H1 (cell line): ENCODE results near the gene APLP1. TPM values are rescaled to one million over a fixed set of nuclear protein-coding genes. Genes with fewer than 3 reads are reported as not detected.

Source experiments
- CTCF ChIA-PET: fragments of 300-600 bp; sonication (Branson Sonifier 250); formaldehyde crosslinking; loops from one replicate; lab custom pipeline; 2021; ENCODE audit not compliant: partially characterized antibody; lab: Charles Lee
- POLR2A ChIA-PET: fragments of 300-600 bp; sonication (Branson Sonifier 250); formaldehyde crosslinking; loops from one replicate; lab custom pipeline; 2021; ENCODE audit warnings: inconsistent platforms; ENCODE audit not compliant: partially characterized antibody; lab: Charles Lee
- DNase-seq, 2 experiments: peaks; one replicate each; pipeline versions ENCODE4 v3.0.0 to v3.0.0-alpha.2; 2010 to 2022; ENCODE audit warnings: low spot score in 2 of 2, low read depth in 1 of 2, mixed read lengths in 1 of 2
- FAIRE-seq: peaks from 2 replicates; lab custom pipeline; 2011; peaks lifted over from hg19 to GRCh38; lab: Jason Lieb, UNC
- H2AFZ ChIP-seq: 2 replicates; pipeline ENCODE4 v1.8.1; 2012; ENCODE audit warnings: low read length, inconsistent platforms
- H2AK5ac ChIP-seq: 2 replicates; pipeline ENCODE4 v1.6.1; 2013; ENCODE audit warnings: low read depth, low read length
- H2BK120ac ChIP-seq: replicated peaks from 2 replicates; pipeline ENCODE3; 2013; ENCODE audit warnings: low read depth, low read length, inconsistent platforms
- H2BK12ac ChIP-seq: 2 replicates; pipeline ENCODE4 v1.6.1; 2013; ENCODE audit warnings: low read depth, low read length
- H2BK15ac ChIP-seq: 2 replicates; pipeline ENCODE4 v1.6.1; 2013; ENCODE audit warnings: low read length
- H2BK20ac ChIP-seq: 2 replicates; pipeline ENCODE4 v1.6.1; 2013; ENCODE audit warnings: low read length
- H2BK5ac ChIP-seq: 2 replicates; pipeline ENCODE4 v1.6.1; 2013; ENCODE audit warnings: low read depth, low read length
- H3K14ac ChIP-seq: 2 replicates; pipeline ENCODE4 v1.6.1; 2013; ENCODE audit warnings: inconsistent platforms; ENCODE audit not compliant: insufficient read length
- H3K18ac ChIP-seq: 2 replicates; pipeline ENCODE4 v1.6.1; 2013; ENCODE audit warnings: low read length; ENCODE audit errors: extremely low read depth
- H3K23ac ChIP-seq: 2 replicates; pipeline ENCODE4 v1.6.1; 2013; ENCODE audit warnings: inconsistent platforms; ENCODE audit not compliant: insufficient read length
- H3K23me2 ChIP-seq: 2 replicates; pipeline ENCODE4 v1.6.1; 2013; ENCODE audit warnings: low read depth, low read length
- H3K27ac ChIP-seq: 2 replicates; pipeline ENCODE4 v1.6.1; 2011; ENCODE audit warnings: low read depth, low read length, inconsistent platforms
- H3K27me3 ChIP-seq, 4 experiments: replicated peaks in 1 of 4; 1 replicate in 1 of 4; 2 replicates in 3 of 4; pipeline versions ENCODE4 v1.6.1 to v1.8.1; 2011 to 2013; ENCODE audit warnings: low read length in 3 of 4, mild to moderate bottlenecking in 3 of 4, inconsistent platforms in 2 of 4, mixed read lengths in 2 of 4, moderate library complexity in 1 of 4; ENCODE audit not compliant: control insufficient read depth in 3 of 4, insufficient read depth in 3 of 4; ENCODE audit errors: extremely low read depth in 1 of 4
- H3K36me3 ChIP-seq, 4 experiments: 2 replicates each; pipeline versions ENCODE4 v1.6.1 to v1.8.1; 2011 to 2013; ENCODE audit warnings: mild to moderate bottlenecking in 4 of 4, low read length in 3 of 4, moderate library complexity in 2 of 4, control low read depth in 1 of 4, inconsistent platforms in 1 of 4; ENCODE audit not compliant: insufficient read depth in 4 of 4, control insufficient read depth in 2 of 4
- H3K4ac ChIP-seq: replicated peaks from 2 replicates; pipeline ENCODE3; 2013; ENCODE audit warnings: low read length, low read depth, mixed read lengths, inconsistent platforms; ENCODE audit not compliant: insufficient read length
- H3K4me1 ChIP-seq, 4 experiments: replicated peaks in 1 of 4; 1 replicate in 1 of 4; 2 replicates in 3 of 4; pipeline versions ENCODE4 v1.6.1 to v1.8.1; 2011 to 2013; ENCODE audit warnings: low read length in 3 of 4, inconsistent platforms in 2 of 4, mixed read lengths in 1 of 4; ENCODE audit not compliant: insufficient read depth in 4 of 4, control insufficient read depth in 3 of 4
- H3K4me2 ChIP-seq, 2 experiments: 2 replicates each; pipeline versions ENCODE4 v1.6.1 to v1.8.1; 2011 to 2013; ENCODE audit warnings: low read depth in 2 of 2, low read length in 2 of 2, control low read depth in 1 of 2, inconsistent platforms in 1 of 2, mild to moderate bottlenecking in 1 of 2; ENCODE audit not compliant: insufficient read depth in 1 of 2
- H3K4me3 ChIP-seq, 4 experiments: fragments of 200-600, 300-600 bp in 1 of 4; sonication (generic), shearing (Covaris generic), sonication (Bioruptor Twin) in 1 of 4; 2 replicates each; pipeline versions ENCODE4 v1.5.1 to v1.8.1; 2011 to 2016; ENCODE audit warnings: low read length in 4 of 4, low read depth in 3 of 4, control low read depth in 2 of 4, inconsistent platforms in 2 of 4, mild to moderate bottlenecking in 2 of 4, mixed read lengths in 1 of 4, moderate library complexity in 1 of 4; ENCODE audit not compliant: insufficient read depth in 2 of 4; ENCODE audit errors: extremely low read depth in 1 of 4
- H3K56ac ChIP-seq: replicated peaks from 2 replicates; pipeline ENCODE3; 2013; ENCODE audit warnings: low read depth, mild to moderate bottlenecking, mixed read lengths, low read length, inconsistent platforms; ENCODE audit not compliant: insufficient read length
- H3K79me1 ChIP-seq: 2 replicates; pipeline ENCODE4 v1.6.1; 2013; ENCODE audit warnings: low read depth, low read length, control low read depth
- H3K79me2 ChIP-seq, 2 experiments: 2 replicates each; pipeline versions ENCODE4 v1.6.1 to v1.8.1; 2012 to 2013; ENCODE audit warnings: low read length in 2 of 2, mild to moderate bottlenecking in 2 of 2, inconsistent platforms in 1 of 2; ENCODE audit not compliant: insufficient read depth in 2 of 2, control insufficient read depth in 1 of 2
- H3K9ac ChIP-seq, 4 experiments: replicated peaks in 1 of 4; 1 replicate in 1 of 4; 2 replicates in 3 of 4; pipeline versions ENCODE4 v1.6.1 to v1.8.1; 2011 to 2013; ENCODE audit warnings: low read depth in 3 of 4, low read length in 3 of 4, control low read depth in 2 of 4, mild to moderate bottlenecking in 2 of 4, moderate library complexity in 2 of 4, inconsistent platforms in 1 of 4; ENCODE audit errors: extremely low read depth in 1 of 4
- H3K9me3 ChIP-seq, 2 experiments: 2 replicates each; pipeline versions ENCODE4 v1.6.1 to v1.8.1; 2012 to 2013; ENCODE audit warnings: mild to moderate bottlenecking in 2 of 2, moderate library complexity in 2 of 2, control low read depth in 1 of 2, inconsistent platforms in 1 of 2, low read depth in 1 of 2, low read length in 1 of 2, mixed read lengths in 1 of 2; ENCODE audit not compliant: insufficient read depth in 2 of 2
- H4K20me1 ChIP-seq, 2 experiments: replicated peaks in 1 of 2; 2 replicates each; pipeline versions ENCODE3 to v1.8.1; 2011 to 2013; ENCODE audit warnings: inconsistent platforms in 2 of 2, low read length in 2 of 2, mild to moderate bottlenecking in 1 of 2; ENCODE audit not compliant: insufficient read depth in 2 of 2, control insufficient read depth in 1 of 2
- H4K5ac ChIP-seq: 2 replicates; pipeline ENCODE4 v1.6.1; 2013; ENCODE audit warnings: low read length, low read depth, mixed read lengths, inconsistent platforms; ENCODE audit not compliant: insufficient read length
- H4K8ac ChIP-seq: 2 replicates; pipeline ENCODE4 v1.8.0; 2013; ENCODE audit warnings: mild to moderate bottlenecking, moderate library complexity, low read length, inconsistent platforms; ENCODE audit not compliant: insufficient read depth; ENCODE audit errors: extremely low read depth
- H4K91ac ChIP-seq: replicated peaks from 2 replicates; pipeline ENCODE3; 2013; ENCODE audit warnings: low read length, mixed read lengths, inconsistent platforms; ENCODE audit not compliant: insufficient read length
- ASH2L ChIP-seq: fragments of 200-600, 300-600 bp; sonication (generic); IDR thresholded peaks from one replicate; pipeline ENCODE4 v1.7.1; 2017; ENCODE audit warnings: low read length
- CEBPB ChIP-seq: IDR thresholded peaks from 2 replicates; pipeline ENCODE4 v1.6.1; 2012; ENCODE audit warnings: low read depth, low read length
- EZH2 ChIP-seq: fragments of 200-600 bp; sonication (generic); IDR thresholded peaks from 2 replicates; pipeline ENCODE4 v1.7.1; 2012; ENCODE audit warnings: low read depth, mild to moderate bottlenecking, moderate library complexity, low read length, inconsistent platforms; ENCODE audit not compliant: severe bottlenecking
- RBBP5 ChIP-seq: IDR thresholded peaks from 2 replicates; pipeline ENCODE4 v1.7.1; 2012; ENCODE audit warnings: low read depth, mild to moderate bottlenecking, inconsistent platforms, low read length, moderate library complexity, borderline replicate concordance
- USF2 ChIP-seq: IDR thresholded peaks from 2 replicates; pipeline ENCODE4 v1.6.1; 2011; ENCODE audit warnings: low read length, improper control_type of control experiment
- WGBS, 2 experiments: shearing (Covaris generic) in 1 of 2; methylation state at CpG; one replicate each; pipeline versions ENCODE4 v1.1.6 to v1.1.7; 2013 to 2015; ENCODE audit warnings: low lambda C conversion rate in 2 of 2, mixed read lengths in 2 of 2, inconsistent platforms in 1 of 2, low coverage in 1 of 2, missing lambda C conversion rate in 1 of 2; ENCODE audit not compliant: insufficient replicate concordance in 2 of 2, insufficient coverage in 1 of 2, insufficient read length in 1 of 2; ENCODE audit errors: extremely low coverage in 1 of 2, missing lambda C conversion rate in 1 of 2; 5-methylcytosine and 5-hydroxymethylcytosine counted together
- polyA plus RNA-seq, 7 experiments: library from polyadenylated mRNA; depleted of rRNA in 3 of 7; stranded (reverse) in 5 of 7; unstranded in 2 of 7; fragments of >200 nt in 5 of 7; fragments of 200-250 nt in 2 of 7; gene quantifications; 1 replicate in 5 of 7; 2 replicates in 1 of 7; 4 replicates in 1 of 7; pipeline versions ENCODE4 v1.2.1 to v1.2.3, GENCODE V29; 2011 to 2013; ENCODE audit warnings: missing spikeins in 2 of 7, mixed read lengths in 2 of 7
- total RNA-seq: library from RNA; stranded (reverse); fragmentation: NEBNext Ultra II Directional; extraction: Animal tissue kit (Norgen Biotek cat#: 25700); gene quantifications from 2 replicates; pipeline ENCODE4 v1.2.1, GENCODE V29; 2021

APLP1 gene
- total and polyA plus RNA-seq, 2 of the 8 experiments (the other 6 are each of a cell fraction or from before 2014, with no cell fraction given): 19.9 to 22.0 TPM

DNA sequence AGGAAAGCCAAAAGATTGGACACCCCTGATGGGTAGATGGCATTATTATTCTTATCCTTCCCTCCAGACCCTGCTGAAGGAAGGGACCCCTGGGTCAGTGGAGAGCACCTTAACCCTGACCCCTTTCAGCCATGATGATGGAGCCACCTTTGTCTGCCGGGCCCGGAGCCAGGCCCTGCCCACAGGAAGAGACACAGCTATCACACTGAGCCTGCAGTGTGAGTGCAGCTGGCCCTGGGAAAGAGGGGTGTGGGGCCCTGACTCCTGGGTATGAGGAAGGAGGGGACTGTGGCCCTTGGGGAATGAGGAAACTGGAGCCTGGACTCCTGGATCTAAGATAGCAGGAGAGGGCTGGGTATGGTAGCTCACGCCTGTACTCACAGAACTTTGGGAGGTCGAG, 9.0 kb upstream of the APLP1 start:
- Histone ChIP-seq H2BK12ac (no peak overlapping the region), H3K4ac (no peak overlapping the region), H3K14ac (no peak overlapping the region), H2AFZ (no peak overlapping the region), H2BK20ac (no peak overlapping the region), H4K20me1 (peaks cover 0 to 3% of the 10 kb centered on the region in 2 experiments), H3K23me2 (peaks cover 22% of the 10 kb centered on the region), H2BK120ac (no peak overlapping the region), H4K5ac (no peak overlapping the region), H3K9ac (no peak overlapping the region), H3K18ac (no peak overlapping the region), H3K27ac (no peak overlapping the region), H2BK15ac (no peak overlapping the region), H3K4me3 (no peak overlapping the region), H3K79me1 (no peaks in the 10 kb centered on the region), H3K27me3 (peaks cover 7 to 72% (median 65%) of the 10 kb centered on the region in 4 experiments), H4K91ac (no peak overlapping the region), H3K4me1 (peaks cover 0 to 23% (median 13%) of the 10 kb centered on the region in 4 experiments; a peak in 6 of 7 replicates), H2BK5ac (no peak overlapping the region), H2AK5ac (no peak overlapping the region), H3K56ac (no peak overlapping the region), H3K79me2 (no peaks in the 10 kb centered on the region), H3K4me2 (no peak overlapping the region), H3K23ac (no peak overlapping the region), H3K36me3 (no peaks in the 10 kb centered on the region), H3K9me3 (no peaks in the 10 kb centered on the region), H4K8ac (no peak overlapping the region)
- CTCF ChIA-PET: interaction anchor here (1.1 to 2.9 kb wide), 3 partner anchors 9 to 75 kb away, joined by 3 to 18 read pairs (median 4); no protein-coding TSS in a partner anchor
- POLR2A ChIA-PET: interaction anchor here (0.8 kb wide), 1 partner anchor 10 kb away, joined by 3 read pairs; no protein-coding TSS in a partner anchor
- no peak for FAIRE-seq
- 92% methylated on average over 3 of the region's 4 CpGs; no CpG with 5 or more reads in 1 of the 2 experiments for WGBS, 2 experiments
- no peak for DNase-seq
- TF ChIP-seq USF2 (no peak), RBBP5 (no peak), CEBPB (no peak), ASH2L (no peak), EZH2 (no peak)
